Ectodermal cell (in vitro differentiated cells): ENCODE measurements around the gene PLEKHH1. TPM values are rescaled to one million over a fixed set of nuclear protein-coding genes. Genes with fewer than 3 reads are reported as not detected.

Source experiments
- H3K27ac ChIP-seq: 2 replicates; pipeline ENCODE4 v1.7.0; 2013; ENCODE audit warnings: mild to moderate bottlenecking, low read depth, low read length; ENCODE audit not compliant: insufficient read depth, poor library complexity, severe bottlenecking
- H3K27me3 ChIP-seq: 2 replicates; pipeline ENCODE4 v1.7.0; 2013; ENCODE audit warnings: mild to moderate bottlenecking, low read length; ENCODE audit not compliant: insufficient read depth, control insufficient read depth, poor library complexity, severe bottlenecking
- H3K36me3 ChIP-seq: one replicate; pipeline ENCODE4 v1.7.0; 2013; ENCODE audit warnings: low read length; ENCODE audit not compliant: control insufficient read depth, insufficient read depth
- H3K4me1 ChIP-seq: one replicate; pipeline ENCODE4 v1.7.0; 2013; ENCODE audit warnings: low read length; ENCODE audit not compliant: control insufficient read depth, insufficient read depth
- H3K4me3 ChIP-seq: 2 replicates; pipeline ENCODE4 v1.7.0; 2013; ENCODE audit warnings: low read depth, low read length, control low read depth; ENCODE audit not compliant: insufficient read depth
- H3K9me3 ChIP-seq: 2 replicates; pipeline ENCODE4 v1.7.0; 2013; ENCODE audit warnings: mild to moderate bottlenecking, low read length, moderate library complexity; ENCODE audit not compliant: control insufficient read depth
- WGBS, 2 experiments: methylation state at CpG; one replicate each; pipeline ENCODE4 v1.1.7; 2013; ENCODE audit warnings: missing lambda C conversion rate in 2 of 2; 5-methylcytosine and 5-hydroxymethylcytosine counted together
- polyA plus RNA-seq, 4 experiments: library from polyadenylated mRNA; stranded (reverse); fragments of 50-300 nt; gene quantifications; one replicate each; pipeline ENCODE4 v1.2.3, GENCODE V29; 2013

The PLEKHH1 gene
- polyA plus RNA-seq (2013, experiment 1 of 4): 11.9 TPM
- 18.1 TPM for polyA plus RNA-seq (2013, experiment 2 of 4)
- 14.7 TPM for polyA plus RNA-seq (2013, experiment 3 of 4)
- polyA plus RNA-seq (2013, experiment 4 of 4): 14.9 TPM

DNA sequence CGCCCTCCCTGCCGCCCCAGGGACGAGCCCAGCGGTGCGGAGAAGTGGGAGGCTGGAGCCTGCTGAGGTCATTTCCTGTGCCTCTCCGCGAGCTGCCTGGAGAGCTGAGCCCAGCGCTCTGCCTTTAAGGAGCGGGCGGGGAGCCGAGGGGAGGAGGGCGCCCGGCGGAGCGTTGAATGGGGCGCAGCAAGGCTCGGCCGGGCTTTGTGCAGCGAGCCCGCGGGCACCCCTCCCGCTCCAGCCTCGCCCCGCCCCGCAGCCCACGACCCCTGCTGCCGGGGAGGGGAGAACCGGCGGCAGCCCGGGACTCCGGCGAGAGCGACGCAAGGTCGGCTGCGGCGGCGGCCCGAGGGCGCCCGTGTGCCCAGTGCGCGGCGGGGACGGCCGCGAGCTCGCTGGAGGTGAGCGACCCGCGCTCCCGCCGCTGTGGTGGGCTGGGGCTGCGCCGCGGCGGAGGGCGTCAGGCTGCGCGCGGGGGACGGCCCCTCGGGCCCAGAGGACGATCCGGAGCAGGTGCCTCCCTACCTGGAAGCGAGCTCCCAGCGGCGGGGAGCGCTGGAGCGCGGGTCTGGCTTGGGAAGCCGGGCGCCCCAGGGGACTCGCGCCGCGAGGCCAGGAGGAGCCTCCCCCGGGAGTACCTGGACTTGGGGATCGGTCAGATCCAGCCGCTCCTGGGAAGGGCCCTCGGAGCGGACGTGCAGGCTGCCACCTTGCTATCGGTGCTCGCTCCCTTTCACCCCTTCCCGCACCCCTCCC is at the start of gene PLEKHH1:
TSS of gene PLEKHH1 (plus strand) at position 293 of the 756 bp plus-strand sequence. CDS start 8,578 bp downstream, outside the sequence.
- WGBS, 2 experiments: 0 to 1% methylated on average over 86 of the region's 86 CpGs
- H3K36me3 ChIP-seq: no peaks in the 10 kb centered on the region
- H3K4me1 ChIP-seq: peaks cover 1% of the 10 kb centered on the region
- H3K4me3 ChIP-seq: peak within 1 kb of the TSS; percentile 62
- no peak within 1 kb of the TSS for H3K27ac ChIP-seq
- no peaks in the 10 kb centered on the region for H3K9me3 ChIP-seq
- peaks cover 32% of the 10 kb centered on the region for H3K27me3 ChIP-seq

DNA sequence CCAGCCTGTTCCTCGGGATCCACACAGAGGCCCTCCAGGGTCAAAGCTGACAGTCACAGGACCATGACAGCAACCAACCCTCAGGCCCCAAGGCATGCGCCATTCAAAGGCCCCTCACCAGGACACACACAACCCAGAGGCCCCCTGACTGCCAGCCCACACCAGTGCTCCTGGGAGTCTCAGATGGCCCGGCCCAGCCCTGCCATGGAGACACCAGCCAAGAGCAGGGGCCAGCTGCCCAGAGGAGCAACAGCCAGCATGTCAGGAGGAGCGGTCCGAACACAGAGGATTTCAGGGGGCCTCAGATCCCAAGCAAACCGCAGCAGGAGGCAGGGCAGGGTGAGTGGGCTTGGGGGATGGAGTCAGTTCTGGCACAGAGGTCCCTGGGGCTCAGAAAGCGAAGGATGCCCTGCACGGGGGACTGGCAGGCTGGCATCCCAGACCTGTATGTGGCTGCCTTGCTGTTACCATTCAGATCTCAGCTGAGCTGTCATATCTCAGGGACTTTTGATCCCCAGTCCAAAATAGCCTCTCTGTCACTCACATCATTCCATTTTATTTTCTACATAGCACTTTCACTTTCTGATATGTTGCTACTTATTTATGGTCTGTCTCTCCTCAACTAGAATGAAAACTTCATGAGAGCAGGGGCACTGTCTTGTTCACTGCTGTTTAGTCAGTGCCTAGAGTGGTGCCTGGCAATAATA is 49.4 kb upstream of the PLEKHH1 start:
- no peaks in the 10 kb centered on the region for H3K4me1 ChIP-seq
- no peak overlapping the region for H3K27ac ChIP-seq
- no peaks in the 10 kb centered on the region for H3K27me3 ChIP-seq
- no peaks in the 10 kb centered on the region for H3K36me3 ChIP-seq
- no peak overlapping the region for H3K4me3 ChIP-seq
- H3K9me3 ChIP-seq: no peaks in the 10 kb centered on the region
- 86 to 88% methylated on average over 8 of the region's 8 CpGs for WGBS, 2 experiments

DNA sequence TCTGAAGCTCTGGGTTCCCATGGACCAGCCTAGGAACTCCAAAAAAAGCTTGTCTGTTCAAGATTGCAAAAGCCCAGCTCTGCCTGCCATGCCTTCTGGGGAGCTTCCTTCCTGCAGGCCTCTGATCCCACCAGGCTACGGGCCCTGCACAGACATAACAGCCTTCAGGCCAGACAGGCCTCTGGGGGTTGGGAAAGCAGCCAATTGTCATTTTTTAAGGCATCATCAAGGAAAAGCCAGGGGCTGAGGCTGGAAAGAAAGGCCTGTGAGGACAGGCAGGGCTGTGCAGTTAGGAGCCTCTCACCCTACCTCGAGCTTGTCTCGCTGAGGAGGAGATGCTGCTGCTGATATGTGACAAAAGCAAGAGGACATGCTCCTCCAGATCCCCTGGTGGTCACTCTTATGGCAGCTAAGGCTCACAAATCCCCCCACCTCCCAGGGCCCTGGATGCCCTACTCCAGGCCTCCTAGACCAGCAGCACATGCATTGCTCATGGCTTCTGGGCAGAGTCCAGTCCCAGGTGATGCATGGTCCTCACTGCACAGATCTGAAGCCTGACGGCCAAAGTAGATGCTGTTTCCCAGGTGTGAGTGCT is 47.5 kb upstream of the PLEKHH1 start:
- no peaks in the 10 kb centered on the region for H3K27me3 ChIP-seq
- 90 to 94% methylated on average over 4 of the region's 4 CpGs for WGBS, 2 experiments
- no peak overlapping the region for H3K27ac ChIP-seq
- no peak overlapping the region for H3K4me3 ChIP-seq
- H3K4me1 ChIP-seq: no peaks in the 10 kb centered on the region
- no peaks in the 10 kb centered on the region for H3K36me3 ChIP-seq
- no peaks in the 10 kb centered on the region for H3K9me3 ChIP-seq

DNA sequence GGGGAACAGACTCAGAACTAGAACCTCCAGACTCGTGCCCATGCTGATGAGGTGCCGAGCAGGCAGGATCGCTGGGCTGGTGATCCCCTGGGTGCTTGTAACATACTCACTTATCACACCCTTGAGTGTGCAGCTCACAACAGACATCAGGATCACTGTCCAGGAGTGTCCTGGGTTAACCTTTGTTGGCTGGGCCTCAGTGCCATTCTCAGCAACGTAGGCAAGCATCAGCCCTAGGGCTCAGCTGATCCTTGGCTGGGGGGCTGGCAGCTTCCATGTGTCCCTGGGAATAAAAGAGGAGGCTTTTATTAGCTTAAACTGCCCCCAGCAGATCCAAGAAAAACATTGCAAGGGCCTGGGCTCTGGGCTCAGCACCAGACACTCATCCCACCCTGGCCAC is 46.2 kb upstream of the PLEKHH1 start:
- H3K4me1 ChIP-seq: no peaks in the 10 kb centered on the region
- H3K4me3 ChIP-seq: no peak overlapping the region
- no peaks in the 10 kb centered on the region for H3K36me3 ChIP-seq
- H3K27me3 ChIP-seq: no peaks in the 10 kb centered on the region
- H3K27ac ChIP-seq: no peak overlapping the region
- H3K9me3 ChIP-seq: no peaks in the 10 kb centered on the region
- 92 to 96% methylated on average over 4 of the region's 4 CpGs for WGBS, 2 experiments

DNA sequence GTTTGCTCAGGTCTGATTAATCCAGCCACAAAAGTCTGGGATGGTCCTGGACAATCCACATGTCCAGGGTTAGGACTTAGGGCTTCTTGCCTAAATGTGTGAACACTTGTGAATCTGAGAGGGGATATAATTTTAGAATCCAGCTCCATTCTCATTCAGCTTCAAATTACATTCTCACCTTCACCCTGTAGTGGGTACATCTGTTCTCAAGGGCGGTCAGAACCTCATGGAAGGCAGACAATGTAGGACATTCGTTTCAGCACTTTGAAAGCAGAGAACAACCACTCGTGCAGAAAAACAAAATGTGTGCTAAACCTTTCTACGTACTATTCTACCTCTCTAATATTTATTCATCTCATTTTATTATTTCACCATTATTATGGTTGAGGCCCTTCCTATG is 45.8 kb upstream of the PLEKHH1 start:
- Histone ChIP-seq H3K4me1 (no peaks in the 10 kb centered on the region), H3K27ac (no peak overlapping the region), H3K9me3 (no peaks in the 10 kb centered on the region), H3K36me3 (no peaks in the 10 kb centered on the region), H3K4me3 (no peak overlapping the region), H3K27me3 (no peaks in the 10 kb centered on the region)
- 88 to 91% methylated on average over 4 of the region's 4 CpGs for WGBS, 2 experiments

DNA sequence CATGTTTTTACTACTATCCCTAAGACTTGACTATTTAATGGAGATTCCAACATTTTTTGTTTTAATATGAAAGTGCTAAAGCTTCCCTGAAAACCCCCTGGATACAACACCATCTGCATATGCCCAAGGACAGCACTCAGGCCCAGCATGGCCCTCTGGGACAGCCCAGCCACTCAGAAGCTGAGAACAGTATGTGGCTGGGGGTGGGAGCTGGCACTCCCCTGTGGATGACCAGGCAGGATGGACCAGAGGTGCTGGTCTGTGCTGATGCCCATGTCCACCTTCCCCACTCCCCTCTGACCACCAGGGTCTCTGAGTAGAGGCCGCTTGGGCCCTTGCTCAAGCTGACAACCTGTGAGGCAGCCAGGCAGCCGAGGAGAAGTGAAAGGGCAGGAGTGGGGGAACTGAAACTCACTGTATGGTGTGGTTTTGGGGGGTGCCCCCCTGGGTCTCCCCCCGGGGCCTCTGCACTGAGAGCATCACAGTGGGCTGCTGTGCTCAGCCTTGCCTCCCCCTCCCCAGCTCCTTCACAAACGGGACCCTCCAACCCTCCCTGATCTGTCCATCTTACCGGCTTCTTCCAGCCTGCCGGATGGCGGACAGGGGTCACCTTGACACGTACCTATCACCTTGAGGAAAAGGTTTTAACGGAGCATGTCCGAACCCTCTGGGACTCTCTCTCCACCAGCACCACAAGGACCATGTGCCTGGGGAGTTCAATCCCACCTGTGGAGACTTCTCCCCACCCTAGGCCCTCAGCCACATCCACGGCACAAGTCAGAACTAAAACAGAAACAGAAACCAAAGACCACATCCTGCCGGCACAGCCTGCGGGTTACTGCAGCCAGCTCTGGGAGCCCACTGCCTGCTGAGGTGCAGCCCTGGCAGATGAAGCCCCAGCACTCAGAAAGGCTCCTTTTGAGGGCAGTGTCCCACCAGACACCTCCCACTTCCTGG is 44.9 kb upstream of the PLEKHH1 start, which contains the start of gene TMEM229B:
TSS of gene TMEM229B (minus strand) at position 785 of the 957 bp plus-strand sequence. CDS start 14,798 bp downstream, outside the sequence.
- no peak within 1 kb of the TSS for H3K27ac ChIP-seq
- H3K9me3 ChIP-seq: no peaks in the 10 kb centered on the region
- no peaks in the 10 kb centered on the region for H3K27me3 ChIP-seq
- no peak within 1 kb of the TSS for H3K4me3 ChIP-seq
- H3K36me3 ChIP-seq: no peaks in the 10 kb centered on the region
- 92 to 94% methylated on average over 13 of the region's 13 CpGs for WGBS, 2 experiments
- H3K4me1 ChIP-seq: no peaks in the 10 kb centered on the region

DNA sequence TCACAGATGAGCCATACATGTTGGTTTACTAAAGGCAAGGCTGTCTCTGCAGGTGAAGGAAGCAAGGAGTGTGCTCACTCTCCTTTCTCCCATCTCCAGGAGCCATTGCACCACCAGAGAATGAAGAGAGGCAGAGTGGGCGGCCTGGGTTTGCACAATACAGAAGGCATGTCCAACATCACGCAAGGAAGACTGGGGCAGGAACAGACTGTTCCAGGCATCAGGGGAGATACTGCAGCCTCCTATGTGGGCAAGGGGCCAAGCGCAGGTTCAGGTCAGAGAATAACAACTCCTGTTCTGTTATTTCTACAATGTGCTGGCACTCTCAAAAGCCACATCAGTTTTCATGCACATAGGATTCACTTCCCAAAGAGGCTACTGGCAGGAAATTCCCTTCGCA is 42.9 kb upstream of the PLEKHH1 start:
- no peaks in the 10 kb centered on the region for H3K27me3 ChIP-seq
- no peak overlapping the region for H3K27ac ChIP-seq
- H3K4me3 ChIP-seq: no peak overlapping the region
- WGBS, 2 experiments: 89 to 95% methylated on average over 4 of the region's 4 CpGs
- H3K4me1 ChIP-seq: no peaks in the 10 kb centered on the region
- H3K36me3 ChIP-seq: no peaks in the 10 kb centered on the region
- H3K9me3 ChIP-seq: peaks cover 3% of the 10 kb centered on the region

DNA sequence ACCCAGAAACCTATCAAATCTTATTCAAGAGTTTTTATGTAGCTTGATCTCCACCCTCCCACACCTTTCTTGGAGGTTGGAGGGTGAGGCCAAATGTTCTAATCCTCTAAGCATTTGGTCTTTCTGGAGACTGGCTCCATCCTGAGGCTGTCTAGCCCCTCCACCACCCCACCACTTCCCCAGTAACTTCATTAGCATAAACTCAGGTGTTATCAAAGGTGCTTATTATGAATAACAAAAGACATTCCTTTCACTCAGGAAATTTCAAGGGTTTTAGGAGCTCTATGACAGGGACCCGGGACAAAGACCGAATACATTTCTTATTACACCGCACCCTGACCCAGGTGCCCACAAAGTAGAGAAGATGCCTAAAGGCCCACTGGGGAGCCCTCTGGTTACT is 41.8 kb upstream of the PLEKHH1 start:
- 86 to 93% methylated on average over 3 of the region's 3 CpGs for WGBS, 2 experiments
- no peak overlapping the region for H3K27ac ChIP-seq
- no peaks in the 10 kb centered on the region for H3K27me3 ChIP-seq
- no peaks in the 10 kb centered on the region for H3K4me1 ChIP-seq
- H3K4me3 ChIP-seq: no peak overlapping the region
- H3K36me3 ChIP-seq: no peaks in the 10 kb centered on the region
- peaks cover 3% of the 10 kb centered on the region for H3K9me3 ChIP-seq

DNA sequence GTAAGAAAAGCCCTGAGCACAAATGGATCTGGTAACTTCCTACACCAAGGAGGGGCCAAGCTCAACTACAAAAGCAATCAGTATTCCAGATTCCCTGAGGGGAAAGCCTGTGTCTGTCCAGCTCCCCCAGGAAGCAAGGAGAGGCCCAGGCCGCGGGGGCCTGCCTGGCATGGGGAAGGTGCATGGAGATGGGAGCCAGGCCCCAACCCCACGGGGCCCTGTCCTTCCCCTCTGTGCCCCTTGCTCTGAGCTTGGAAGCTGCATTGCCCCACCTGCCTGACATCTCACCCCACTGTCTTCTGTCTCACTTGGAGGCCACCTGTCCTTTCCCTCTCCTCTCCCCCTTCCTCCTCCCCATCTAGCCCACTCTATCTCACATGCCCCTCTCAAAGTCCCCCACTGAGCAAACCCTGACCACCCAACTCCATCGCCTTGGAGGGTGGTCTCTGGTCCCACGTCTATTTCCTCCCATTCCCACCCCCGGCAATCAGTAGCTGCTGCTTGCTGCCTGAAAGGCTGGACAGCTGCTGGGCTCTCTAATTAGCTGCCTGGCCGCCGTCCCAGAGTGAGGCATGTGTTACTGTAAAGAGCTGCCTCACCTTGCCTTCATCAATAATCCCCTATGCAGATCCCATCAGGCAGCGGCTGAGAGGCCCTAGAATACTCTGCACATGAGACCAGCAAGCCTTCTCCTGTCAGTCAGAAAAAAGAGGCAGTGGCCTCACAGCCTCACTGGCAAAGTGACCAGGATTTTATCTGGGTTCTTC is 41.2 kb upstream of the PLEKHH1 start:
- H3K4me3 ChIP-seq: no peak overlapping the region
- H3K27ac ChIP-seq: no peak overlapping the region
- 71 to 80% methylated on average over 9 of the region's 9 CpGs for WGBS, 2 experiments

More for the DNA sequence above, 41.2 kb upstream of the PLEKHH1 start:
- Histone ChIP-seq H3K4me1 (no peaks in the 10 kb centered on the region), H3K27me3 (no peaks in the 10 kb centered on the region), H3K9me3 (peaks cover 3% of the 10 kb centered on the region), H3K36me3 (no peaks in the 10 kb centered on the region)
